GM19463 (cell line): ENCODE data around the gene MMP8.
"Not testable (repeated sequence)": the region's sequence is repeated elsewhere in the genome, so short reads cannot be mapped to it uniquely, and the experiment has no call there.

Experiments
- ATAC-seq: cut with Tn5 transposase; IDR thresholded peaks from one replicate; pipeline ENCODE4 v1.9.1; 2021; ENCODE audit warnings: mild to moderate bottlenecking, moderate library complexity; ENCODE audit not compliant: unreplicated experiment

MMP8 gene, protein sequence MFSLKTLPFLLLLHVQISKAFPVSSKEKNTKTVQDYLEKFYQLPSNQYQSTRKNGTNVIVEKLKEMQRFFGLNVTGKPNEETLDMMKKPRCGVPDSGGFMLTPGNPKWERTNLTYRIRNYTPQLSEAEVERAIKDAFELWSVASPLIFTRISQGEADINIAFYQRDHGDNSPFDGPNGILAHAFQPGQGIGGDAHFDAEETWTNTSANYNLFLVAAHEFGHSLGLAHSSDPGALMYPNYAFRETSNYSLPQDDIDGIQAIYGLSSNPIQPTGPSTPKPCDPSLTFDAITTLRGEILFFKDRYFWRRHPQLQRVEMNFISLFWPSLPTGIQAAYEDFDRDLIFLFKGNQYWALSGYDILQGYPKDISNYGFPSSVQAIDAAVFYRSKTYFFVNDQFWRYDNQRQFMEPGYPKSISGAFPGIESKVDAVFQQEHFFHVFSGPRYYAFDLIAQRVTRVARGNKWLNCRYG

DNA sequence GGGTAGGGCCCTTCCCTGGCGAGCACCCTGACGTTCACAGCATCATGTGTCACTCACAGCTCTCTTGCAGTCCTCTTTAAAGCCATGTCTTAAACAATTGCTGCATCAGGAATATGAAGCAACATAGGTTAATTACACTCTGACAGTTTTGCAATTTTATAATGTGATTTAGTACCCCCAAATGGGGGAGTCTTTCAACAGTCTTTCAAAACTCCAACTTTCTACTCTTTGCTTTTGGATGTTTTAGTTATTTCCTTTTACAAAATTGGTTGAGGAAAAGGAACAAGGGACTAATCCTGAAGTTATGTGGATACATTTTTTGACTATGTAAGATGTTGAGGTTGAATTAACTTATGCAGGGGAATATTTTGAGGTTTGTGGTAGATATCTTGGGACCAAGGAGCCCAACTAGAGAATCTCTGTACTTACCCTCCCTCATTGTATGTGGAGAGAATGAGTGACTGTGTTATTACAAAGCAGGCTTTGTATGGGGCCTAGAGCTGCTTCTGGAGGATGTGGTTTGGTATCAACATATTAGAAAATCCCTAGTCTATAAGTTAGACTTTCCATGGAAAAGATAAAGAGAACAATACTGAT is at the start of gene MMP8:
MMP8 (minus strand) TSS at position 51 of the 597 bp plus-strand sequence. CDS start 99 bp downstream, outside the sequence.
- ATAC-seq: no peak

DNA sequence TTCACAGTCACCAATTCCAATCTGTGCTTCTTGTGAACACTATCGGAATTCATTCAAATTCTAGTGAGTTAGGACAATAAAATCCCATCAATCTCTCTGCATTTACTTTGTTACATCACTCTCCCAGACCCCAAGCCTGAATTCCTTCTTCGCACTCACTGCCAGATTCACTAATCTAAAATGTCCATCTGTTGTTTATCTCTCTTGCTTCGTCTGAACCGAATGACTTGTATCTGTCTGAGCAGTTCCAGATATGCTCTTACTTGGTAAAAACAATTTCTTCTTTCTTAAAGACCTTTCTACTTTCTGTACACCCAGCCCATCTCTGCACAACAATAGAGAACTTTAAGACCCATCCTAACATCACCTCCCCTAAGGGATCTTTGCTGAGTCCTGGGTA is 48.6 kb upstream of the MMP8 start:
- ATAC-seq: no peak

DNA sequence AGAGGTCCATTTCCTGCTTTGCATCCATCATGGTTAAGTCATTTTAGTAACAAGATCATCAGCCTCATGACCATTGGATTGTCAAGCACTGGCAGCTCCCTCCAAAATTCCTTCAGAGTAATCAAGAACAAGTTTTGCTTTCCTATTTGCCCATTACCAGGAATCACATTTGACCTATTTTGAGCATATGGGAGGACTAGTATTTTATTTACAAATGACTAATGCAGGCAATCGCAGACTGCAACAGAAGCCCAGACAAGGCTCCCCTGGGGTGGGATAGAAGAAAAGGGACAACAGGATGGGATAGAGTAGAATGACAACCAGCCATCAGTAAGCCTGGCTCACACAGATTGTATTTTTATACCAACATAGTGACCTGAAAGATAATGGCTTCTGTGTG is 46.6 kb upstream of the MMP8 start:
- ATAC-seq: no peak

DNA sequence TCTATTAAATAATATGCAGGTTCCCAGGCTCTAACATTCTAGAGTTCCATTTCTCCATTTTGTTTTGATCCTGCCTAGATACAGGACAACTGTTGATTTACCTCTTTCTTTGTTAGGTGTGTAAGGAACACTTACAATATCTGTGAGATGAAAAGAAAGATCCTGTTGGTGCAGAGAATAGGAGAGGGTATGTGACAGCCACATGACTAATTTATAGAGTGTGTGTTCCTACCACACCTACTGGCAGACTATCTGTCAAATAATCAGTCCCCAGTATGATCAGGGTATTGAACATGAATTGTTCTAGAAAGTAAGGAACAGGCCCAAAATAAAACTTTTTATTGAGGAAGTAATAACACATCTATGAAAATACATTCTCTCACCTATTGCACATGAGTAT is 45.4 kb upstream of the MMP8 start:
- no peak for ATAC-seq

DNA sequence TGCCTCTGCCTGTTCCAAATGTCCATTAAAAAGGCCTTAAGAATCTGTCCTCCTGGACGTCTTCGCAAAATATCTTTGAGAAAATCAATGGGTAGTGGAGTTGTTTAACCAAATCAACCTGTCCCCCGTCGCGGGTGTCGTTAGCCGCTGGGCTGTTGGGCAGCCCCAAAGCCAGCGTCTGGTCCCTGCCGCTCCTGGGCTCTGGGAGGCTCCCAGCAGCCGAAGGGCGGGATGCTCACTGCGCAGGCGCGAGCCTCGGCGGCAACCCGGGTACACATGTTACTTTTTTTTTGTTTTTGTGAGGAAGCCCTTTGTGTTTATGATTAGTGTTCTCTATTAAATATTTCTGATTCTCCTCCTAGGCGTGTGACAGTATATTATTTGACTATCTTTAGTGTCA is 43.0 kb upstream of the MMP8 start:
- ATAC-seq: no peak

DNA sequence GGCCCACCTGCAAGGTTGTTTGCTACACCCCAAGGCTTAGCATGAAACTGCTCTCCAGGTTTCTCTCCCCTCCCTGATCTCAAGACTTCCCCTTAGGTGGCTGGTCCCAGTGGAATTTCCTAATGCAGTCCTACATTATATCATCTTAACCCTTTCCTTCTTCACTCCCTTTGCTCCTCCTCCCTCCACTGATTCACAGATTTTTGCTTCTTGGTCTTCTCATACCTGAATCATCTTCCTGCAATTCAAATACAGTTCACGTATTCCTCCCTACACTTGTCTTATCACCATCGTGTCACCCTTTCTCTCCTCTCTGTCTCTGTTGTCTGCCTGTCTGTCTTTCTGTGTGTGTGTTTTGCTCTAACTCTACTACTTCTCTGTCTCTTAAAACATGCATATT is 38.7 kb upstream of the MMP8 start:
- no peak for ATAC-seq

DNA sequence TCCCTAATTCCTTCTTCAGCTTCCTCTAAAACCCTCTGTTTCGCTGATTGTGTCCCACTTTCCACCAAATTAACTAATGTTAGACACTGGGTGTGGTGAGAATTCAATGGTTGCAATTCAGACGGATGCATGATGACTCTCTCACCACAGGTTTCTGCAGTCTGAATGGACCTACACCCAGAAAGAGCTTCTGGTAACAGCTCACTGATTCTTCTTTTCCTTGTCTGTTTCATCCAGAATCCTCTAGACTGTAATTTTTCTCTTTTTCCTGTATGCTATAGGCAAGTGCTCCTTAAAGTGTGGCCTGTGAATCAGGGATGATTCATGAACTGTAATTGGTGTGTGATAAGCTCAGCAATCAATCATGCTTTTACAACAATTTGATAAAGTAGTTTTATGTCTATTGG is 37.6 kb upstream of the MMP8 start:
- ATAC-seq: no peak

DNA sequence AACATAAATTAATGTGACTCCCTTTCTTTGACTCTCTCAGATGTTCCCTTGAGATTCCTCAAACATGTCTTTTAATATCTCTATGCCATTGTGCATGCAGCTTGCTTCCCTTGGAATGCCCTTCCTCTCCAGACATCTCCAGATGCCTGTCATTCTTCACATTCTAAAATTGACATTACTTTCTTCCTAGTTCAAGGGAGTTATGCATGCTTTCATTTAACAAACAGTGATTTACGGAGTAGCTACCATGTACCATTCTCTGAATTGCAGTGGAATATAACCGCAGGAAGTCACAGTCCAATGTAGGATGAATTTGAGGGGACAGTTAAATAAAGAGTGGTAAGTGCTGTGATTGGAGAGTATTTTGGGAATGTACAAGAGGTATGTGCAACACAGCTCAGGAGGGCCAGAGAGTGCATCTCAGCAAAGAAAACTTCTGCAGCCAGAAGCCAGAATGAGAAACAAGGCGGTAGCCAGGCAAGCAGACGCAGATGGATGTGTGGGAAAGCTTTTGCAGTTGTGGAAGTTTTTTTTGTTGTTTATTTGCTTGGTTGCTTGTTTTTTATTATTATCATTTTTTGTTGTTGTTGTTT is 37.0 kb upstream of the MMP8 start:
- ATAC-seq: no peak

DNA sequence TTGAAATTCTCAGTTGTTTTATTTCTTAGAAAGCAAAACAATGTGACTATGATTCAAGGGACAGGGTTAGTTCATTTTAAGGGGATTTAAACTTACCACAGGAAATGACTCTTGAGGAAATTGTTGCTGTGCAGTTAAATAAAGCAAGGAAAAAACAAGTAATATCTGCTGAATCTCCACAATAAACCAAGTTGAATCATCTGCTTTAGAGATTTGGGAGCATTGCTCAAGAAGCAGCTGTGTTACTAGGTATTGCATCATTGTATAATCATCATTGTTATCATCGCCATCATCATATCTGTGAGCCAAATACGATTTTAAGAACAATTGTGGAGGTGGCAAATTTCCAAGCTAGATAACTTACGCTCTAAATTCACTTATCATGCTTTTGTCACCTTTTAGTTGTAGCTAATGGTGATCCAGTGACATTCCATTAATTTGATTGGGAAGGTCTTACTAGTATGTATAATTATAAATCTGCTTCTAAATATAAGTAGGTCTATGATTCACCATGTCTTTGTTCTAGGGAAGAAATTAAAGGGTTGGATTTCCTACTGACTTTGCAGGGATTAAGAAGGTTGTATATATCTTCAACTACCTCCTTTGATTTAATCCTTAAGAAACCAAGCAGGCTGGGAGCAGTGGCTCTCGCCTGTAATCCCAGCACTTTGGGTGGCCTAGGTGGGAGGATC is 35.7 kb upstream of the MMP8 start:
- ATAC-seq: no peak

DNA sequence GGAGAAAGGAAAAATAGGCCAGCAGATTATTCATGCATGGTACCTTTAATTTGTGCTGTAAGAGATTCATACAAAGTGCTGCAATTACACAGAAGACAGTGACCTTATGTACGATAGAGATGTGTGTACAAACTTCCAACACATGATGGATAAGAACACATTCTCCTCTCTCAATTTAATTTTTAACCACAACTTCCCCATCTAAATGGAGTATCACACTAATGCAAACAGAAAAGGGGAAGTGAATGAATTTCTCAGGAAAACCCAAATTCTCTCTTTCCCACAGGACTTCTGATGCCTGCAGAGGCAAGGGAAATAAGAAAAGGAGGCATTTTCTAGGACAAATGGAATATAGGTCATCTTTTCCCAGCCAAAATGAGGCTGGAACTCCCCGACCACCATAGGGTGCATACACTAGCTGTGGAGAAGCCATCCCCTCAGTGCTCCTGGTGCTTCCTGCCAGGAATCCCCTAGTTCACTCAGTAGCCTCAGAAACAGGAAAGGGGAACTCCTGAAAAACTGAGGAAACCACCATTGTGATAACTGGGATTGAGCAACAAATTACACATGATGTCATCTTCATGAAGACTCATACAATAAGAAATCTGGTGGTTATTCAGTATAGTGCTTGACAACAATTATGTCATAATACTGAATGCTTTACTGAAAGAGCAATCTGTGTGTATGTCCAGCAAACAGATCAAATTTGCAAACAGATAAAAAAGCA is 33.2 kb upstream of the MMP8 start:
- no peak for ATAC-seq

DNA sequence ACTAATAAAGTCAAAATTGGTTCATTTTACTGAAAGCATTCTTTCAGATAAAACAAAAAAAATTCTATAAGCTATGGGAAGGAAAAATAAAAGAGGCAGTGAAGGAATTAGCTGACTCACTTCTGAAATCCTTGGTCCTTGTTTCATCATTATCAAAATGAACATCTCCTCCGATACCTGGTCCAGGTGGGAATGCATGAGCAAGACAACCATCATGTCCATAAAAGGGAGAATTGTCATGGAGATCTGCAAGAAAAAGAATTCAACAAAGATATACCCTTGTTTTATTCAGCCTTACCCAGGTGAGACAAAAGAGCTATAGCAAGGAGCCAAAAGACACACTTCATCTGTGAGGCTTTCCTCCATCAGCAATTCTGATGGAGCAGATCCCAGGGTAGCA is 28.5 kb upstream of the MMP8 start:
- no peak for ATAC-seq

DNA sequence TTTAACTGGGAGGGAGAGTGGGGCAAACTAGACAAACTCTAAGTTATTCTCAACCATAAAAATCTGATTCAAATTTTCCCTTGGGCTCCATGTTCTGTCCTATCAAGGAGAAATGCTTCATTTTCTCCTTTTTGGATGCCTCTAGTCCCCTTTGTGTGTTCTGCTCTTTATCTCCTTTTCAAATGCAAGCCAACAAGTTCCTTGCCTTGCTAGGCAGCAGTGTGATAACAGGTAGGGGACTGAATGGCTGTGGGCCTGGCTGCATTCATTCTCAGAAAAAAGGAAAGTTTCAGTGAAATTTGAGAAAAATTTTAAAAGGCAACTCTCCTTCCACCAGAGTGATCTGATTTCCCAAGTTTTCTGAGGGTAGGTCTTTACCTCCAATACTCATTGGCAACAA is 26.9 kb upstream of the MMP8 start:
- no peak for ATAC-seq

DNA sequence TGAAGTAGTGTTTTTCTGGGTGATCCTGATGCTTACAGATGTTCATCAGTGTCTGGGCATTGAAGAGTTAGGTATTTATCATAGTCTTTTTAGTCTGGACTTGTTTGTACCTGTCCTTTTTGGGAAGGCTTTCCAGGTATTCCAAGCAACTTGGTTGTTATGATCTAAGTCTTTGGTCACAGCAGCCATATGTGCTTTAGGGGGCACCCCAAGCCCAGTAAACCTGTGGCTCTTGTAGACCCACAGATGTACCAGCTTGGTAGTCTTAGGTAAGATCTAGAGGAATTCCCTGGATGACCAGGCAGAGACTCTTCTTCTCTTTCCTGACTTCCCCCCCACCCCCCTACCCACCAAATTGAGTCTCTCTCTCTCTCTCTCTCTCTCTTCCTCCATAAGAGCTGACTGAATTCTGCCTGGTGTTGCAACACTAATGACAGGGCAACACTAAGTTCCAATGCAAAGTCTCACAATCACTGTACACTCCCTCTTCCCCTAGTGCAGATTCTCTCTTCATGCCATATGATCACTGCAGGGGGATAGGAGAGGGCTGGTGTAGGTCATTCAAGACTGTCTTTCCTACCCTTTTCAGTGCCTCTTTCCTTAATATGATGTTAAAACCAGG is 24.5 kb upstream of the MMP8 start:
- ATAC-seq: no peak

DNA sequence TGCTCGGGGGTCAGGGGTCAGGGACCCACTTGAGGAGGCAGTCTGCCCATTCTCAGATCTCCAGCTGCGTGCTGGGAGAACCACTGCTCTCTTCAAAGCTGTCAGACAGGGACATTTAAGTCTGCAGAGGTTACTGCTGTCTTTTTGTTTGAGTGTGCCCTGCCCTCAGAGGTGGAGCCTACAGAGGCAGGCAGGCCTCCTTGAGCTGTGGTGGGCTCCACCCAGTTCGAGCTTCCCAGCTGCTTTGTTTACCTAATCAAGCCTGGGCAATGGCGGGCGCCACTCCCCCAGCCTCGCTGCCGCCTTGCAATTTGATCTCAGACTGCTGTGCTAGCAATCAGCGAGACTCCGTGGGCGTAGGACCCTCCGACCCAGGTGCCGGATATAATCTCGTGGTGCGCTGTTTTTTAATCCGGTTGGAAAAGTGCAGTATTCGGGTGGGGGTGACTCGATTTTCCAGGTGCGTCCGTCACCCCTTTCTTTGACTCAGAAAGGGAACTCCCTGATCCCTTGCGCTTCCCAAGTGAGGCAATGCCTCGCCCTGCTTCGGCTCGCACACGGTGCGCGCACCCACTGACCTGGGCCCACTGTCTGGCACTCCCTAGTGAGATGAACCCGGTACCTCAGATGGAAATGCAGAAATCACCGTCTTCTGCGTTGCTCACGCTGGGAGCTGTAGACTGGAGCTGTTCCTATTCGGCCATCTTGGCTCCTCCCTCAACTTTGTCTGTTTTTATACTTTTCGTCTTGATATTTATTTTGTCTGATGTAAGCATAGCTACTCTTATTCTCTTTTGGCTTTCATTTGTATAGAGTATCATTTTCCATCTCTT is 22.2 kb upstream of the MMP8 start:
- not testable (repeated sequence) for ATAC-seq

DNA sequence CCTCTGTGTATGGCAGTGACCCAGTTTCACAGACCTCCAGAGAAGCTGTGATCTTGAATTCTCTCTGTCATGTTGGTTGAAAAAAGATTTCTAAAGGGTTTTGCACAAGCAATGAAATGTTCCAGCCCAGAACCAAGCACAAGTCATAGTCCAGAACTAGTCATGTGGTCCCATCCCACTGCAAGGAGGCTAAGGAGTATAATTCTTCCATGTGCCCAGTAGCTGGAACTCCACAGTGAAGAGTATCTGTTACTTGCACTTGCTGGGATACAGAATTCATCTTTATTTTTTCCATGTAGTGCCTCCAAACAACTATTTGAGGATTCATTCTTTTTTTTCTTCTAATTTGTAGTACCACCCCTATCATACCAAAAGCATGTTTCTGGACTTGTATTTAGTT is 9.9 kb upstream of the MMP8 start:
- no peak for ATAC-seq

DNA sequence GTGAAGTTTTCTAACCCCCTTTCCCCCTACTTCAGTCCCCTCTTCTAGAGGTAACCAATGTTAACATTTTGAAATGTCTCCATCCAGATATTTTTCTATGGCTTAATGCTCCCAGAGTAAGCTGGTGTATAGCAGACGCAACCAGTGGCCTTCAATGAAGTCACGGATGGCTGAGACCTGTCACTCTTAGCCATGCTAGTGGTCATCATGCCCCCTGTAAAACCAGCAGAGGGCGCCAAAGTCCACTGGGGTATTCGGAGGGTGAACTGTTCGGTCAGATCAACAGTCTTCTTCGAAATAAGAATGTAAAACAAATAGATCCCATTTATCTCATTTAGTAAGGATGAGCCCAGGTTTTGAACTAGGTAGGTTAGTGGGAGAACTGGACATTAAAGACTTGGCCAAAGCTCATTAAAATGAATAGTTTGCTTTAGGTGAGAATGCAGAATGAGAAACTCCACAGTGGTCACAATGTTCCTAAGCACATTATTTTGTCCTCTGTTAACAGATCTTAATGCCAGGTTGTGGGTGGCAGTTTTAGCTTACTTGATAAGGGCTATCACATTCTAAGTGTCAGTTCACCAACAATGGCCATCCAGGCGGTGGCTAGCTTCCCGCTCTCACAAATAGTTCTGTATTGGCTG is 8.6 kb upstream of the MMP8 start:
- ATAC-seq: peak; percentile 94

DNA sequence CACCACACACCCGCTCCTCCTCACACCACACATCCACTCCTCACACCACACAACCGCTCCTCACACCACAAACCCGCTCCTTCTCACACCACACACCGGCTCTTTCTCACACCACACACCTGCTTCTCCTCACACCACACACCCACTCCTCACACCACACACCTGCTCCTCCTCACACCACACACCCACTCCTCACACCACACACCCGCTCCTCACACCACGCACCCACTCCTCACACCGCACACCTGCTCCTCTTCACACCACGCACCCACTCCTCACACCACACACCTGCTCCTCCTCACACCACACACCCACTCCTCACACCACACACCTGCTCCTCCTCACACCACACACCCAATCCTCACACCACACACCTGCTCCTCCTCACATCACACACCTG is 6.2 kb upstream of the MMP8 start:
- not testable (repeated sequence) for ATAC-seq

DNA sequence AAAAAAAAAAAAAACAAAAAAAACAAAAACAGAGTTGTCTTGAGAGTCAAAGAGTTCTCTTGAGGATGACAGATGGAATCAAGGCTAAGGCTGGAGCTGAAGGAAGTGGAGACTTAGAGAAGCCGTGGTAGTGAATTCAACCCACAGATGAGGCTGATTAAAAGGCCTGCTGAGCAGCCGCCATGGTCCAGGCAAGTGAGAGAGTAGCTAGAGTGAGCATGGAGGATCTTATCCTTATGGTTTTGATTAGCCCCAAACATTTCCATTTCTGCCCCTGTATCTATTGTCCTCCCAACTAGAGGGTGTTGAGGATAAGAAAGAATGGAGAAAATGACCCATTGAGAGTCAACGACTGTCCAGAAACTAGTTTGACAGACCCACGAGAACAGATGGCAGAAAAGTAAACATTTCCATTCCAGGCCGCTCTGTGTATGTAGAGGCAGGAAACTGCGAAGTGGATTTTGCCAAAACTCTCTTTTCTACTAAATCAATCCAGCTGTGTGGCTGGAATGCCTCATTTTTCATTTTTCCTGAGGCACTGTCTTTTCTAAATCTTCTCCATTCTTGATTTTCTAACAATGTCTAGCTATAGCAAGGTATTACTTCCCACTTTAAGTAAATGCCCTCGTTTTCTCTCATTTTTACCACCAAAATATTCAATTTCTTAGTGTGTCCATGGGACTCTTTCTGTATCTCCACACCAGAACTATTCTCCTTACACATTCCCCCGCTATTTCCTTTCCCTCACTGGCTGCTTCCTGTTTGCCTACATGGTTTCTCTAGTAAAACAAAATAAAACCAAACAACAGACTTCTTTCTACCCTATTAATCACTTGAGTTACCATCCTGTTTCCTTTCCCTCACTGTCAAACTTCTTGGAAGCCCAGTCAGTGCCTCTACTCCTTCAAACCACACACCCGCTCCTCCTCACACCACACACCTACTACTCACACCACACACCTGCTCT is 5.4 kb upstream of the MMP8 start:
- no peak for ATAC-seq
